Epithelial cell of esophagus (primary cell): ENCODE measurements around the gene OTOP3.

Experiments
- DNase-seq: peaks from one replicate; pipeline ENCODE4 v3.0.0; 2010; ENCODE audit warnings: low read depth
- H3K4me3 ChIP-seq: 2 replicates; pipeline ENCODE4 v1.5.1; 2011; ENCODE audit warnings: mild to moderate bottlenecking, low read length, control low read depth
- TF ChIP-seq, protein P1 (sequence below): IDR thresholded peaks from 2 replicates; pipeline ENCODE4 v1.5.1; 2011; ENCODE audit warnings: low read depth, mild to moderate bottlenecking, low read length, control low read depth, inconsistent platforms; ENCODE audit not compliant: insufficient read depth; ENCODE audit errors: missing control alignments

The OTOP3 gene

DNA sequence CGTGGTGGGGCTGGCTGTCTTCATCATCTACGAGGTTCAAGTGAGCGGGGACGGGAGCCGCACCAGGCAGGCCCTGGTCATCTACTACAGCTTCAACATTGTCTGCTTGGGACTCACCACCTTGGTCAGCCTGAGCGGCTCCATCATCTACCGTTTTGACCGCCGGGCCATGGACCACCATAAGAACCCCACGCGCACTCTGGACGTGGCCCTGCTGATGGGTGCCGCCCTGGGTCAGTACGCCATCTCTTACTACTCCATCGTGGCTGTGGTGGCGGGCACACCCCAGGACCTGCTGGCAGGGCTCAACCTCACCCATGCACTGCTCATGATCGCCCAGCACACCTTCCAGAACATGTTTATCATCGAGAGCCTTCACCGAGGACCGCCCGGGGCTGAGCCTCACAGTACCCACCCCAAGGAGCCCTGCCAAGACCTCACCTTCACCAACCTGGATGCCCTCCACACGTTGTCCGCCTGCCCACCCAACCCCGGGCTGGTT lies 5.1 kb upstream of the OTOP3 start:
- no peak overlapping the region for H3K4me3 ChIP-seq
- TF ChIP-seq, protein P1, sequence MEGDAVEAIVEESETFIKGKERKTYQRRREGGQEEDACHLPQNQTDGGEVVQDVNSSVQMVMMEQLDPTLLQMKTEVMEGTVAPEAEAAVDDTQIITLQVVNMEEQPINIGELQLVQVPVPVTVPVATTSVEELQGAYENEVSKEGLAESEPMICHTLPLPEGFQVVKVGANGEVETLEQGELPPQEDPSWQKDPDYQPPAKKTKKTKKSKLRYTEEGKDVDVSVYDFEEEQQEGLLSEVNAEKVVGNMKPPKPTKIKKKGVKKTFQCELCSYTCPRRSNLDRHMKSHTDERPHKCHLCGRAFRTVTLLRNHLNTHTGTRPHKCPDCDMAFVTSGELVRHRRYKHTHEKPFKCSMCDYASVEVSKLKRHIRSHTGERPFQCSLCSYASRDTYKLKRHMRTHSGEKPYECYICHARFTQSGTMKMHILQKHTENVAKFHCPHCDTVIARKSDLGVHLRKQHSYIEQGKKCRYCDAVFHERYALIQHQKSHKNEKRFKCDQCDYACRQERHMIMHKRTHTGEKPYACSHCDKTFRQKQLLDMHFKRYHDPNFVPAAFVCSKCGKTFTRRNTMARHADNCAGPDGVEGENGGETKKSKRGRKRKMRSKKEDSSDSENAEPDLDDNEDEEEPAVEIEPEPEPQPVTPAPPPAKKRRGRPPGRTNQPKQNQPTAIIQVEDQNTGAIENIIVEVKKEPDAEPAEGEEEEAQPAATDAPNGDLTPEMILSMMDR, result no peak
- DNase-seq, result no peak

DNA sequence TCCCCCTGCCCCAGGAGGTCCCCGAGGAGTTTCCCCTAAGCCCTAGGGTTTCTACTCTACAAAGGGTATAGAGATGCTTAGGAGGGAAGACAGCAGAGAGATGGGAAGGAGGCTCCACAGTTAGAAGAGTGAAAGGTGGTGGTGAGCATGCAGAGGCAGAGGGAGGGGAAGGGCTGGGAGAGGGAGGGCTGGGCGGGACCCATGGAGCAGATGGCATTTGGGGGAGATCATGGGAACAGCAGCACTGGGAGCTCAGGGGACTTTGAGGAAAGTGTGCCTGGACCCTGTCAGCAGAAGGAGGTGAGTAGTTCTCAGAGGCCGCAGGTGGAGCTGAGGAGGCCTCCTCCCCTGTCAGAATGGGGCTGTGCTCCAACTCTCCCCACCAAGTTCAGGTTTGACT lies 650 bp upstream of the OTOP3 start:
- H3K4me3 ChIP-seq, result no peak overlapping the region
- DNase-seq, result no peak
- TF ChIP-seq, protein P1, result no peak

DNA sequence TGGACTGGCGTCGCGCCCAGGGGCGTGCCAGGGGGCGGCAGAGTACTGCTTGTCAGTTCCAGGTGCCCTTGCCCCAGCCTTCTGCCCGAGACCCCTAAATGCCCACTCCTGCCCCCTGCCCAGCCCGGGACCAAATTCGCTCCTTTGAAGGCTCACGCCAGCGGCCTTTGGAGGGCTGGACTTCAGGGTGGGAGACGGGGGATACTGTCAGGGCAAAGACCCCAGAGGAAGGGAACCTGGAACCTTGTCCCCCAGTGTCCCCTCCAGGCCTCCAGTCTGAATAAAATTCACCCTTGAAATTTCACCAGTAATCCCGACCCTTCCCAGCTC lies 737 bp downstream of the OTOP3 start:
- no peak overlapping the region for H3K4me3 ChIP-seq
- TF ChIP-seq, protein P1, result no peak
- DNase-seq, result no peak

DNA sequence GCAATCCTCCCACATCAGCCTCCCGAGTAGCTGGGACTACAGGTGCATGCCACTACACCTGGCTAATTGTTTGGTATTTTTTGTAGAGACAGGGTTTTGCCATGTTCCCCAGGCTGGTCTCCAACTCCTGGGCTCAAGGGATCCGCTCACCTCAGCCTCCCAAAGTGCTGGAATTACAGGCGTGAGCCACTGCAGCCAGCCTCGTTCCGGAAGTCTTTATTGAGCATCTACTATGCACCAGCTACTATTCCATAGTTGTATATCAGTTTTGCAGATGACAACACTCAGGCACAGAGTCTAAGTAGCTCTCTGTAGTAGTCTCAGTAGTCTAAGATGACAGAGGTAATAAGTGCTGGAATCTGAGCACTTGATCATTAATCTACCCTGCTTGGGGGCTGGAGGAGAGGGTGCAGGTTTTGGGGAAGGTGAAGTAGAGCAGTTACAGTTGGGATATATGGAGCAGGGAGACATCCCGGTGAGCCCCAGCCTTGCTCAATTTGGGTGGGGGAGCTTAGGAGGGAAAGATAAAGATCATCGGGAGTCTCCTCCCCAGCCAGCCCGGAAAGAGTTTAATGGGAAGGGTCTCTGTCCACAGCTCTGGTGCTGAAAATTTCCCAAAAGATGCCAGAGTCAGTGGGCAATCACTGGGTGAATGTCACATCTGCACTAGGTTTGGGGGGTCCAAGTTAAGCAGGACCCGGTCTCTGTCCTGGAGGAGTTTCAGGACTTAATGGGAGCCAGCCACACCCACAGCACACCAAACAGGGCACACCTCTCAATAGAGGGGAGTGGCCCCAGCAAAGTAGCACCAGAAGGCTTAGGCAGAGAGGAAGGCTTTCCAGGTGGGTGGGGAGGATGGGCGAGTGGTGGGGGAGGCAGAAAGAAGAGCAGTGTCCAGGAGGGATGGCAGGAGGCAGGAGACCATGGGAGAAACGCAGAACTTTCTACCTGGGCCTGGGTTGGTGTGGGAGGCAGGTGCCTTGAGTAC lies 1.7 kb downstream of the OTOP3 start:
- DNase-seq, result no peak
- TF ChIP-seq, protein P1, result no peak
- H3K4me3 ChIP-seq, result no peak overlapping the region

DNA sequence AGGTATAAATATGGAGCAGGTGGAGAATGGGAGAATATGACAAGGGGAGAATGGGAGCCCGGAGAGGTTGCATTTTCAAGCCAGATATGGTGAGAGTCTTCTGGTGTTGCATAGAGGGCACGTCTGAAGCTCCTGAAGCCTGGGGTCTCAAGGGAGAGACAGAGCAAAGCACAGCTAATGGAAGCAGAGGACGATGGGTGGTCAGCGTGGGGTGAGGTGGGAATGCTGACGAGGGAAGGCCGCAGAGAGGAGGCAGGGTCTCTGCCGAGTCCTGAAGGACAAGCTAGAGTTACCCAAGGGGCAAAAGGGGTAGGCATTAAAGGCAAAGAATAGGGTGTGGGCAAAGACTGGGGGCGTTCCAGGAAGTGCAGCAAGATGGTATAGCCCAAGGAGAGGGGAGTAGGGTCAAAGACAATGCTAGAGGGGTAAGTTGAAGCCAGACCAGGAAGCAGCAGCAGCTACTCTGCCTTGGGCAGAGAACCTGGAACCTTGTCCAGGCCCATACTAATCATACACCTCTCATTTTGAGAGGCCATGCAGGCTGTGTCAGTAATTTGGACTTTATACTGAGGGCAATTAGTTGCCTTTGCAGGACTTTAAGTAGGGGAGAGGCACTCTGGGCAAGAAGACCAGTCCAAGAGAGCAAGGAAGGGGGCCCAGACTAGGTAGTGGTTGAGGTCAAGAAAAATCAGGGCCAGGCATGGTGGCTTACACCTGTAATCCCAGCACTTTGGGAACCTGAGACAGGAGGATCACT lies 2.7 kb downstream of the OTOP3 start:
- TF ChIP-seq, protein P1, result no peak
- no peak for DNase-seq
- no peak overlapping the region for H3K4me3 ChIP-seq

DNA sequence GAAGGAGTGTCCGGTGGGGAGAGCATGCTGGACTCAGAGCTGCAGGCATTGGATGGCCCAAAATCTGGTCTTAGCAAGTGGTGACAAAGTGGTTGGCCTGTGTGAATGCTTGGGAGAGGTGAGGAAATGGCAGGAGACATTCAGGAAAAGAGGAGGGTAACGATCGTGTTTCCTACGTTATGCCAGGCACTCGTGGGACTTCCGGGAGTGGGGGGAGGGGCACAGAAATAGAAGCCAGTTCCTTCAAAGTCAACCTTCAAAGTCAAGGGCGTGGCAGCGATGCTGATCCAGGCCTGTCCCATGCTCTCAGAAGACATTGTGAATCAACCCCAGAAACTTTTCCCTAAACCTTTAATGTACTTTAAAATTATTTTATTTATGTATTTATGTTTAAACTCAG lies 3.8 kb downstream of the OTOP3 start:
- no peak overlapping the region for H3K4me3 ChIP-seq
- no peak for DNase-seq
- TF ChIP-seq, protein P1, result no peak
